GM12878 (cell line): ENCODE data around the gene LAMA4. TPM values are rescaled to one million over a fixed set of nuclear protein-coding genes. Genes with fewer than 3 reads are reported as not detected.

ENCODE experiments used
- ATAC-seq: fragments of 200-7000 bp; cut with Tn5 transposase; 3 replicates; pipeline ENCODE4 v1.9.1; 2020; ENCODE audit warnings: mild to moderate bottlenecking, moderate library complexity
- BruUV-seq: library from RNA; stranded (reverse); fragments of 400-500 nt; replicated peaks from 2 replicates; lab custom pipeline; 2021; lab: Mats Ljungman, UMichigan
- CTCF ChIA-PET: fragments of 300-600 bp; sonication (Branson Sonifier 250); formaldehyde crosslinking; extraction: SDS; loops from one replicate; lab custom pipeline; 2021; ENCODE audit warnings: inconsistent platforms; lab: Yijun Ruan, JAX
- POLR2A ChIA-PET: fragments of 350-600 bp; formaldehyde crosslinking; extraction: SDS; loops from one replicate; lab custom pipeline; 2021; ENCODE audit warnings: inconsistent platforms; lab: Charles Lee
- RAD21 ChIA-PET: fragments of 300-600 bp; sonication (Branson Sonifier 250); formaldehyde crosslinking; loops from one replicate; lab custom pipeline; 2023; ENCODE audit warnings: antibody characterized with exemption; ENCODE audit not compliant: unreplicated experiment; lab: Charles Lee
- SMC1A ChIA-PET: fragments of 300-600 bp; sonication (Branson Sonifier 250); formaldehyde crosslinking; loops from one replicate; lab custom pipeline; 2023; ENCODE audit not compliant: unreplicated experiment, uncharacterized antibody; lab: Charles Lee
- DNase-seq: peaks from one replicate; pipeline ENCODE4 v3.0.0-alpha.2; 2011; ENCODE audit warnings: low read depth, low spot score
- FAIRE-seq: peaks from 3 replicates; lab custom pipeline; 2011; peaks lifted over from hg19 to GRCh38; lab: Jason Lieb, UNC
- H2AFZ ChIP-seq: 2 replicates; pipeline ENCODE4 v1.6.0; 2011; ENCODE audit warnings: low read depth, low read length, control low read depth; ENCODE audit not compliant: control insufficient read depth
- H3K27ac ChIP-seq: 2 replicates; pipeline ENCODE4 v1.5.1; 2011; ENCODE audit warnings: control low read depth; ENCODE audit not compliant: control insufficient read depth, insufficient read depth
- H3K27me3 ChIP-seq, 2 experiments: replicated peaks in 1 of 2; 2 replicates each; pipeline versions ENCODE4 v1.6.0 to v1.6.1; 2011; ENCODE audit warnings: low read length in 1 of 2; ENCODE audit not compliant: control insufficient read depth in 2 of 2, insufficient read depth in 2 of 2
- H3K36me3 ChIP-seq, 2 experiments: 2 replicates each; pipeline ENCODE4 v1.5.1; 2011; ENCODE audit warnings: low read length in 1 of 2; ENCODE audit not compliant: control insufficient read depth in 2 of 2, insufficient read depth in 2 of 2
- H3K4me1 ChIP-seq: 2 replicates; pipeline ENCODE4 v1.6.1; 2011; ENCODE audit warnings: mild to moderate bottlenecking, low read length, moderate library complexity, mixed read lengths; ENCODE audit not compliant: control insufficient read depth, insufficient read depth
- H3K4me2 ChIP-seq: 2 replicates; pipeline ENCODE4 v1.6.0; 2011; ENCODE audit warnings: control low read depth; ENCODE audit not compliant: control insufficient read depth, insufficient read depth
- H3K4me3 ChIP-seq: fragments of 200-600 bp; sonication (generic); 2 replicates; pipeline ENCODE4 v1.5.1; 2016
- H3K79me2 ChIP-seq: 2 replicates; pipeline ENCODE4 v1.6.0; 2011; ENCODE audit warnings: low read length; ENCODE audit not compliant: control insufficient read depth, insufficient read depth
- H3K9ac ChIP-seq: 2 replicates; pipeline ENCODE4 v1.8.0; 2011; ENCODE audit warnings: low read length, control low read depth, mixed read lengths; ENCODE audit not compliant: control insufficient read depth, insufficient read depth
- H3K9me3 ChIP-seq: replicated peaks from 3 replicates; pipeline ENCODE4 v1.5.1; 2011; ENCODE audit warnings: mild to moderate bottlenecking, low read length; ENCODE audit not compliant: control insufficient read depth, insufficient read depth
- H4K20me1 ChIP-seq: 2 replicates; pipeline ENCODE4 v1.6.0; 2011; ENCODE audit not compliant: control insufficient read depth, insufficient read depth
- ATF7 ChIP-seq: fragments of 450-650 bp; IDR thresholded peaks from 2 replicates; pipeline ENCODE4 v1.6.1; 2016; ENCODE audit warnings: low read depth, mild to moderate bottlenecking
- BHLHE40 ChIP-seq, 2 experiments: fragments of 450-650 bp in 1 of 2; IDR thresholded peaks; 2 replicates each; pipeline ENCODE4 v1.6.1; 2011 to 2017; ENCODE audit warnings: low read depth in 2 of 2, borderline replicate concordance in 1 of 2, improper control_type of control experiment in 1 of 2, low read length in 1 of 2, mild to moderate bottlenecking in 1 of 2
- EGR1 ChIP-seq, 2 experiments: IDR thresholded peaks; 1 replicate in 1 of 2; 2 replicates in 1 of 2; pipeline ENCODE4 v1.6.1; 2011 to 2012; ENCODE audit warnings: low read depth in 2 of 2, low read length in 2 of 2, borderline replicate concordance in 1 of 2, mild to moderate bottlenecking in 1 of 2, moderate library complexity in 1 of 2
- FOXK2 ChIP-seq: fragments of 450-650 bp; IDR thresholded peaks from 2 replicates; pipeline ENCODE4 v1.6.1; 2017; ENCODE audit warnings: mild to moderate bottlenecking, moderate library complexity
- HDAC2 ChIP-seq: fragments of 200-600 bp; sonication (generic); IDR thresholded peaks from 2 replicates; pipeline ENCODE4 v1.6.1; 2017
- JUNB ChIP-seq: IDR thresholded peaks from 2 replicates; pipeline ENCODE4 v1.6.1; 2016; ENCODE audit warnings: antibody characterized with exemption, mild to moderate bottlenecking
- MAX ChIP-seq: IDR thresholded peaks from 2 replicates; pipeline ENCODE4 v1.6.1; 2012; ENCODE audit warnings: low read depth, low read length, improper control_type of control experiment
- MTA3 ChIP-seq: IDR thresholded peaks from 2 replicates; pipeline ENCODE4 v1.6.1; 2012; ENCODE audit warnings: low read length, inconsistent platforms, borderline replicate concordance
- NBN ChIP-seq: fragments of 450-650 bp; IDR thresholded peaks from 2 replicates; pipeline ENCODE4 v1.6.1; 2016
- POLR2A ChIP-seq: IDR thresholded peaks from 2 replicates; pipeline ENCODE4 v1.6.1; 2011; ENCODE audit warnings: low read depth, mild to moderate bottlenecking, low read length
- RB1 ChIP-seq: fragments of 450-650 bp; formaldehyde crosslinking; IDR thresholded peaks from 2 replicates; pipeline ENCODE4 v1.6.1; 2017; ENCODE audit warnings: mild to moderate bottlenecking, borderline replicate concordance
- SMAD5 ChIP-seq: IDR thresholded peaks from 2 replicates; pipeline ENCODE4 v1.6.1; 2016; ENCODE audit warnings: antibody characterized with exemption, low read depth
- SP1 ChIP-seq: IDR thresholded peaks from one replicate; pipeline ENCODE4 v1.6.1; 2011; ENCODE audit warnings: low read depth, low read length
- TCF3 ChIP-seq: IDR thresholded peaks from 2 replicates; pipeline ENCODE4 v1.6.1; 2012; ENCODE audit warnings: low read depth, mild to moderate bottlenecking, low read length, borderline replicate concordance; ENCODE audit not compliant: insufficient read depth
- ZSCAN29 ChIP-seq: fragments of 450-650 bp; IDR thresholded peaks from 2 replicates; pipeline ENCODE4 v1.6.1; 2017; ENCODE audit warnings: mild to moderate bottlenecking, moderate library complexity
- WGBS: methylation state at CpG from one replicate; pipeline ENCODE4 v1.1.6; 2016; ENCODE audit warnings: low lambda C conversion rate; ENCODE audit not compliant: insufficient replicate concordance, insufficient coverage; ENCODE audit errors: missing lambda C conversion rate; 5-methylcytosine and 5-hydroxymethylcytosine counted together
- in situ Hi-C: fragments of 300-500 bp; cut with MboI; formaldehyde crosslinking; loops from 9 replicates; pipeline ENCODE4 v1.14.3; 2018; ENCODE audit warnings: mixed read lengths
- intact Hi-C: fragments of 100-400 bp; cut with micrococcal nuclease; formaldehyde crosslinking; loops from one replicate; pipeline ENCODE4 v1.14.2; 2022; ENCODE audit not compliant: unreplicated experiment
- polyA plus RNA-seq, 11 experiments: library from polyadenylated mRNA; depleted of rRNA in 4 of 11; unstranded in 6 of 11; stranded (reverse) in 5 of 11; fragments of >200 nt; fragmentation: Nextera tagmentation in 4 of 11; fragmentation: Illumina TruSeq in 1 of 11; extraction: Ambion mirVana in 4 of 11; extraction: Trizol in 1 of 11; gene quantifications; 1 replicate in 1 of 11; 2 replicates in 10 of 11; pipeline versions ENCODE4 v1.2.1 to v1.2.3, GENCODE V29; 2011 to 2016; ENCODE audit warnings: inconsistent platforms in 2 of 11, missing spikeins in 2 of 11, low read depth in 1 of 11
- total RNA-seq, 4 experiments: library from RNA; depleted of rRNA in 3 of 4; stranded (reverse); fragments of >200 nt in 3 of 4; fragmentation: Illumina TruSeq in 1 of 4; extraction: Trizol in 1 of 4; gene quantifications; 2 replicates each; pipeline versions ENCODE4 v1.2.1 to v1.2.3, GENCODE V29; 2013 to 2021
- TF ChIP-seq, protein P1 (sequence below): fragments of 450-650 bp; IDR thresholded peaks from 2 replicates; pipeline ENCODE4 v1.6.1; 2017; ENCODE audit warnings: mild to moderate bottlenecking, low read depth, inconsistent platforms; ENCODE audit not compliant: poor library complexity, severe bottlenecking

LAMA4 gene
- total and polyA plus RNA-seq, 10 of the 15 experiments (the other 5 are each of a cell fraction or from before 2014, with no cell fraction given), result 0.11 to 0.21 (median 0.14) TPM; not detected in 7

GRCh38 chr6:112144145-112144926 lies 110.0 kb downstream of the LAMA4 start:
- no peak for FAIRE-seq
- no peak overlapping the region for H2AFZ ChIP-seq

DNA sequence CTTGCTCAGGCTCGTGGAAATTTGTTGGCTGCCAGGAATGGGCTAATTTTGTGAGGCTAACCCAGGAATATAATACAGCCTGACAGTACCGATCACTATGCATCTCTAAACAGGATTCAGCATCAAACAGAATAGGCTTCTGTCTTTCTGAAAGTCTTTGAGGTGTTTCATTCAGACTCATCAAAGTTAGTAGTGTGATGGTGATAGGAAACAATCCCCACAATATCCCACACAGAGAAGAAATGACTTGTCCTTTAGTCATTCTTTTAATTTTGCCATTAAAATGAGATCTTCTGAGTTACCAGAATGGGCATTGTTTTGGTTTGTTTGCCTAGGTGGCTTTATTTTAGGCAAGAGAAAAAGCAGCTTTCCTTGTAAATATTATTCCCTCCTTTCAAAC lies 112.7 kb downstream of the LAMA4 start:
- H3K27me3 ChIP-seq, result peaks cover 0 to 3% of the 10 kb centered on the region in 2 experiments; a peak in 2 of 4 replicates
- in situ Hi-C loops, result no loop called here
- no peak overlapping the region for H3K9ac ChIP-seq
- no peaks in the 10 kb centered on the region for H4K20me1 ChIP-seq
- ChIA-PET POLR2A (no interaction called here), CTCF (no interaction called here), RAD21 (no interaction called here), SMC1A (no interaction called here)
- 46% methylated on average over 2 of the region's 2 CpGs for WGBS
- FAIRE-seq (no peak), DNase-seq (no peak), ATAC-seq (no peak)
- no TSS peak for BruUV-seq
- no peaks in the 10 kb centered on the region for H3K4me1 ChIP-seq
- H2AFZ ChIP-seq, result no peak overlapping the region
- intact Hi-C loops, result no loop called here
- no peaks in the 10 kb centered on the region for H3K36me3 ChIP-seq
- no peak overlapping the region for H3K4me3 ChIP-seq
- no peak overlapping the region for H3K4me2 ChIP-seq
- H3K27ac ChIP-seq, result no peak overlapping the region
- H3K9me3 ChIP-seq, result no peaks in the 10 kb centered on the region
- H3K79me2 ChIP-seq, result no peaks in the 10 kb centered on the region
- TF ChIP-seq MTA3 (no peak), RB1 (no peak), HDAC2 (no peak), ATF7 (no peak), POLR2A (no peak), ZSCAN29 (no peak), FOXK2 (no peak), MAX (no peak), SP1 (no peak), NBN (no peak), SMAD5 (no peak), JUNB (no peak), TCF3 (no peak)
- TF ChIP-seq, protein P1, sequence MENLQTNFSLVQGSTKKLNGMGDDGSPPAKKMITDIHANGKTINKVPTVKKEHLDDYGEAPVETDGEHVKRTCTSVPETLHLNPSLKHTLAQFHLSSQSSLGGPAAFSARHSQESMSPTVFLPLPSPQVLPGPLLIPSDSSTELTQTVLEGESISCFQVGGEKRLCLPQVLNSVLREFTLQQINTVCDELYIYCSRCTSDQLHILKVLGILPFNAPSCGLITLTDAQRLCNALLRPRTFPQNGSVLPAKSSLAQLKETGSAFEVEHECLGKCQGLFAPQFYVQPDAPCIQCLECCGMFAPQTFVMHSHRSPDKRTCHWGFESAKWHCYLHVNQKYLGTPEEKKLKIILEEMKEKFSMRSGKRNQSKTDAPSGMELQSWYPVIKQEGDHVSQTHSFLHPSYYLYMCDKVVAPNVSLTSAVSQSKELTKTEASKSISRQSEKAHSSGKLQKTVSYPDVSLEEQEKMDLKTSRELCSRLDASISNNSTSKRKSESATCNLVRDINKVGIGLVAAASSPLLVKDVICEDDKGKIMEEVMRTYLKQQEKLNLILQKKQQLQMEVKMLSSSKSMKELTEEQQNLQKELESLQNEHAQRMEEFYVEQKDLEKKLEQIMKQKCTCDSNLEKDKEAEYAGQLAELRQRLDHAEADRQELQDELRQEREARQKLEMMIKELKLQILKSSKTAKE, result no peak

More at GRCh38 chr6:112144145-112144926, 110.0 kb downstream of the LAMA4 start:
- H3K27ac ChIP-seq, result no peak overlapping the region
- intact Hi-C loops (no loop called here), in situ Hi-C loops (no loop called here)
- H4K20me1 ChIP-seq, result no peaks in the 10 kb centered on the region
- ATAC-seq (peak; percentile 54), DNase-seq (no peak)
- no peaks in the 10 kb centered on the region for H3K9me3 ChIP-seq
- H3K27me3 ChIP-seq, result peaks cover 0 to 3% of the 10 kb centered on the region in 2 experiments; a peak in 2 of 4 replicates
- TF ChIP-seq BHLHE40 (IDR thresholded peaks at IDR 0.05; ENCODE audit: borderline replicate concordance in 1 of 2, low read depth in 2 of 2, low read length in 1 of 2), result 0 out of 4 replicates have a peak, but pooled peaks of 1 of the 2 experiments have one; percentile 15
- TF ChIP-seq EGR1 (IDR thresholded peaks at IDR 0.05; ENCODE audit: borderline replicate concordance in 1 of 2, low read depth in 2 of 2, low read length in 2 of 2), result no peak
- H3K79me2 ChIP-seq, result no peaks in the 10 kb centered on the region
- WGBS, result 45% methylated on average over 12 of the region's 12 CpGs
- H3K36me3 ChIP-seq, result no peaks in the 10 kb centered on the region
- no peak overlapping the region for H3K9ac ChIP-seq
- ChIA-PET RAD21 (interaction anchor here (0.9 kb wide), 1 partner anchor 19 kb away, joined by 4 read pairs; no protein-coding TSS in a partner anchor), SMC1A (no interaction called here), POLR2A (no interaction called here), CTCF (interaction anchor here (0.6 to 2.5 kb wide), 4 partner anchors 14 to 1115 kb away, joined by 3 to 13 read pairs (median 4); no protein-coding TSS in a partner anchor)
- H3K4me1 ChIP-seq, result no peaks in the 10 kb centered on the region
- H3K4me2 ChIP-seq, result no peak overlapping the region
- no peak overlapping the region for H3K4me3 ChIP-seq
- no TSS peak for BruUV-seq
